Measurements from ENCODE around the gene ARHGEF26.

ARHGEF26 gene

GRCh38 chr3:154139996-154140436 lies 18.8 kb downstream of the ARHGEF26 start:
- TF ChIP-seq CTCF (IDR thresholded peaks at IDR 0.05; ENCODE audit: low read length, missing control alignments): no peak
- DNase-seq (ENCODE audit: low read depth): no peak

GRCh38 chr3:154142608-154143007 lies 21.4 kb downstream of the ARHGEF26 start:
- DNase-seq (ENCODE audit: low read depth): no peak
- H3K4me3 ChIP-seq (replicated peaks; ENCODE audit: low read depth, low read length): no peak overlapping the region
- TF ChIP-seq CTCF (IDR thresholded peaks at IDR 0.05; ENCODE audit: low read length, missing control alignments): no peak

More at GRCh38 chr3:154139996-154140436, 18.8 kb downstream of the ARHGEF26 start:
- H3K4me3 ChIP-seq (replicated peaks; ENCODE audit: low read depth, low read length): no peak overlapping the region

- no peak overlapping the region for H3K4me3 ChIP-seq (replicated peaks; ENCODE audit: low read depth, low read length)
- no peak for TF ChIP-seq CTCF (IDR thresholded peaks at IDR 0.05; ENCODE audit: low read length, missing control alignments)
- no peak for DNase-seq (ENCODE audit: low read depth)
Observed at GRCh38 chr3:154143873-154144272, 22.7 kb downstream of the ARHGEF26 start.

- DNase-seq (ENCODE audit: low read depth): no peak
- no peak overlapping the region for H3K4me3 ChIP-seq (replicated peaks; ENCODE audit: low read depth, low read length)
- no peak for TF ChIP-seq CTCF (IDR thresholded peaks at IDR 0.05; ENCODE audit: low read length, missing control alignments)
Observed at GRCh38 chr3:154144825-154145465, 23.8 kb downstream of the ARHGEF26 start.

- no peak overlapping the region for H3K4me3 ChIP-seq (replicated peaks; ENCODE audit: low read depth, low read length)
- TF ChIP-seq CTCF (IDR thresholded peaks at IDR 0.05; ENCODE audit: low read length, missing control alignments): no peak
- no peak for DNase-seq (ENCODE audit: low read depth)
Observed at GRCh38 chr3:154148541-154148940, 27.4 kb downstream of the ARHGEF26 start.

GRCh38 chr3:154149286-154149685 lies 28.1 kb downstream of the ARHGEF26 start:
- TF ChIP-seq CTCF (IDR thresholded peaks at IDR 0.05; ENCODE audit: low read length, missing control alignments): no peak
- no peak for DNase-seq (ENCODE audit: low read depth)
- H3K4me3 ChIP-seq (replicated peaks; ENCODE audit: low read depth, low read length): no peak overlapping the region

- TF ChIP-seq CTCF (IDR thresholded peaks at IDR 0.05; ENCODE audit: low read length, missing control alignments): no peak
- peak; percentile 81 for DNase-seq (ENCODE audit: low read depth)
- H3K4me3 ChIP-seq (replicated peaks; ENCODE audit: low read depth, low read length): no peak overlapping the region
Observed at GRCh38 chr3:154151969-154152368, 30.8 kb downstream of the ARHGEF26 start.
